ENCODE measurements around the gene GTSE1. TPM values are rescaled to one million over a fixed set of nuclear protein-coding genes. Genes with fewer than 3 reads are reported as not detected.
"Not testable (repeated sequence)": the region's sequence is repeated elsewhere in the genome, so short reads cannot be mapped to it uniquely, and the experiment has no call there.

Gene GTSE1
- total RNA-seq, 1 donor from 2014 or later, result 29.7 TPM

DNA sequence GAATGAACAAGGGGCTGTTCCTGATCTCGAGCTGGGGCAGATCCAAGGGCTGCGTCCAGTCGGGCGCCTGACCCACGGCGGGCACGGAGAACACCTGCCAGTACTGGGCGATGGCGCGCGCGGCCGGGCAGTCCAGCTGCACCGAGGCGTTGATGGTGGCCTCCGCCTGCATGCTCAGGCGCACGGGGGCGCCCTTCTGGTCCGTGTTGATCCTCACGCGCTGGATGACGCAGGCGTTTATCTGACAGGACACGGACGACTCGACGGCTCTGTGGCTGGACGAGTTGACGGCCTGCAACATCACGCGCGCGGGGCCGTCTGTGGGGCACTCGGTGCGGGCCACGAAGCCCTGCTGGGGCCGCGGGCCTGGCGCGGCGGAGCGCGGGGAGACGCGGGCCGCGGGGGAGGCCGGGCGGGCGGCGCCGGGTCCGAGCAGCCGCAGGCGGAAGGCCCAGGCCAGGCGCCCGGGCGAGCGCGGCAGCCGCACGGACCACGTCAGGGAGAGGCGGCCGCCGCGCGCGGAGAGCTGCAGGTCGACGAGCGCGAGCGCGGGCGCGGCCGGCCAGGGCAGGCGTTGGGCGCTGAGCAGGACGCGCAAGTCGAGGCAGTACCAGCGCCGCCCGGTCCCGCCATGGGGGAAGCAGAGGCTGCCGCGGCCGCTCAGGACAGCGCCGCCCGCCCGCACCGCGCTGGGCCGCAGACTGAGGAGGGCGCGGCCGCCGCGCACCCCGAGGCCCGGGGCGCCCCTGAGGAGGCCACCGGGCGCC lies 34.0 kb upstream of the GTSE1 start:
- Mint-ChIP-seq H3K4me3 (no peak overlapping the region), H3K27ac (no peak overlapping the region), H3K36me3 (peaks cover 13% of the 10 kb centered on the region), H3K27me3 (ENCODE audit: insufficient read depth, low read depth) (peaks cover 43% of the 10 kb centered on the region), H3K4me1 (peaks cover 7% of the 10 kb centered on the region), H3K9me3 (peaks cover 75% of the 10 kb centered on the region)
- Histone ChIP-seq H3K27me3 (peaks cover 99% of the 10 kb centered on the region), H3K4me3 (no peak overlapping the region), H3K36me3 (no peaks in the 10 kb centered on the region), H3K9ac (no peak overlapping the region), H3K27ac (no peak overlapping the region), H3F3A (ENCODE audit: low read depth) (no peaks in the 10 kb centered on the region), H3K4me1 (no peaks in the 10 kb centered on the region), H3K4me2 (peak overlapping the region; percentile 47), H3K79me2 (ENCODE audit: low read depth) (no peaks in the 10 kb centered on the region), H3K9me3 (ENCODE audit: low read depth) (no peaks in the 10 kb centered on the region), H2AFZ (replicated peaks) (no peak overlapping the region), H4K20me1 (ENCODE audit: low read depth) (no peaks in the 10 kb centered on the region)
- peak; percentile 74 for DNase-seq (ENCODE audit: low spot score)
- TF ChIP-seq EZH2 (IDR thresholded peaks at IDR 0.05) (no peak), EZH2phosphoT487 (IDR thresholded peaks at IDR 0.05) (peak; percentile 31)
- TF ChIP-seq, protein P1, sequence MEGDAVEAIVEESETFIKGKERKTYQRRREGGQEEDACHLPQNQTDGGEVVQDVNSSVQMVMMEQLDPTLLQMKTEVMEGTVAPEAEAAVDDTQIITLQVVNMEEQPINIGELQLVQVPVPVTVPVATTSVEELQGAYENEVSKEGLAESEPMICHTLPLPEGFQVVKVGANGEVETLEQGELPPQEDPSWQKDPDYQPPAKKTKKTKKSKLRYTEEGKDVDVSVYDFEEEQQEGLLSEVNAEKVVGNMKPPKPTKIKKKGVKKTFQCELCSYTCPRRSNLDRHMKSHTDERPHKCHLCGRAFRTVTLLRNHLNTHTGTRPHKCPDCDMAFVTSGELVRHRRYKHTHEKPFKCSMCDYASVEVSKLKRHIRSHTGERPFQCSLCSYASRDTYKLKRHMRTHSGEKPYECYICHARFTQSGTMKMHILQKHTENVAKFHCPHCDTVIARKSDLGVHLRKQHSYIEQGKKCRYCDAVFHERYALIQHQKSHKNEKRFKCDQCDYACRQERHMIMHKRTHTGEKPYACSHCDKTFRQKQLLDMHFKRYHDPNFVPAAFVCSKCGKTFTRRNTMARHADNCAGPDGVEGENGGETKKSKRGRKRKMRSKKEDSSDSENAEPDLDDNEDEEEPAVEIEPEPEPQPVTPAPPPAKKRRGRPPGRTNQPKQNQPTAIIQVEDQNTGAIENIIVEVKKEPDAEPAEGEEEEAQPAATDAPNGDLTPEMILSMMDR (IDR thresholded peaks at IDR 0.05), result peak; percentile 53

DNA sequence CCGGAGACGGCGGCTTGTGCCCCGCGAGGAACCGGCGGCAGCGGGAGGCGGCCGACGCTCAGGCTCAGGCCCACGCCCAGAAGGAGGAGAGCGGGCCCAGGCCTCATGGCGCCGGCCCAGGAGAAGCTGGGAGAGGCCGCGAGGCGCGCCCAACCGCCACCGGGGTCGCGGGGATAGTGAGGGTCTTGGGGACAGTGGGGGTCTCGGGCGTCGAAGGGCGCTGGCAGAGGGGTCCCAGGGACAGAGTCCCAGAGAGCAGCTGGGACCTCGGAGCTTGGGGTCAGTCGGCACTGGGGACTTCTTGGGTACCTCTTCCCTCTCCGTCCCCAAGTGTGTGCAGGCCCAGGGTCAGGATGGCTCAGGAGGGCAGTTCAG lies 33.5 kb upstream of the GTSE1 start, which contains the start of gene PKDREJ:
PKDREJ (minus strand) TSS at position 128 of the 375 bp plus-strand sequence; CDS start at position 107, 21 bp downstream.
- Mint-ChIP-seq H3K36me3 (peaks cover 13% of the 10 kb centered on the region), H3K27ac (no peak within 1 kb of the TSS), H3K4me1 (peaks cover 9% of the 10 kb centered on the region), H3K4me3 (no peak within 1 kb of the TSS), H3K27me3 (ENCODE audit: insufficient read depth, low read depth) (peaks cover 43% of the 10 kb centered on the region), H3K9me3 (peaks cover 70% of the 10 kb centered on the region)
- H3K4me2 ChIP-seq, result peak within 1 kb of the TSS; percentile 47
- no peaks in the 10 kb centered on the region for H3K9me3 ChIP-seq (ENCODE audit: low read depth)
- H3K9ac ChIP-seq, result no peak within 1 kb of the TSS
- H4K20me1 ChIP-seq (ENCODE audit: low read depth), result no peaks in the 10 kb centered on the region
- H3K36me3 ChIP-seq, result no peaks in the 10 kb centered on the region
- H3K79me2 ChIP-seq (ENCODE audit: low read depth), result no peaks in the 10 kb centered on the region
- DNase-seq (ENCODE audit: low spot score), result no peak
- peak; percentile 11 for TF ChIP-seq EZH2phosphoT487 (IDR thresholded peaks at IDR 0.05)
- TF ChIP-seq EZH2 (IDR thresholded peaks at IDR 0.05), result peak; percentile 62
- TF ChIP-seq, protein P1 (IDR thresholded peaks at IDR 0.05), result no peak
- no peaks in the 10 kb centered on the region for H3K4me1 ChIP-seq
- H3K27me3 ChIP-seq, result peaks cover 94% of the 10 kb centered on the region
- no peak within 1 kb of the TSS for H3K27ac ChIP-seq
- no peaks in the 10 kb centered on the region for H3F3A ChIP-seq (ENCODE audit: low read depth)
- H3K4me3 ChIP-seq, result no peak within 1 kb of the TSS
- no peak within 1 kb of the TSS for H2AFZ ChIP-seq (replicated peaks)

DNA sequence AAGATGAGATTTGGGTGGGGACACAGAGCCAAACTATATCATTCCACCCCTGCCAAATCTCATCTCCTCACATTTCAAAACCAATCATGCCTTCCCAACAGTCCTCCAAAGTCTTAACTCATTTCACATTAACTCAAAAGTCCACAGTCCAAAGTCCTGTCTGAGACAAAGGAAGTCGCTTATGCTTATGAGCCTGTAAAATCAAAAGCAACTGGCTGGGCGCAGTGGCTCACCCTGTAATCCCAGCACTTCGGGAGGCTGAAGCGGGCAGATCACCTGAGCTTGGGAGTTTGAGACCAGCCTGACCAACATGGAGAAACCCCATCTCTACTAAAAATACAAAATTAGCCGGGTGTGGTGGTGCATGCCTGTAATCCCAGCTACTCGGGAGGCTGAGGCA lies 32.1 kb upstream of the GTSE1 start:
- not testable (repeated sequence) for H3K79me2 ChIP-seq (ENCODE audit: low read depth); H3K27ac Mint-ChIP-seq; DNase-seq (ENCODE audit: low spot score); H3K4me2 ChIP-seq; H3K4me1 ChIP-seq; H3K4me3 Mint-ChIP-seq; H4K20me1 ChIP-seq (ENCODE audit: low read depth); H3K36me3 ChIP-seq; H3F3A ChIP-seq (ENCODE audit: low read depth); H3K27ac ChIP-seq; H3K4me3 ChIP-seq; H3K9ac ChIP-seq; H2AFZ ChIP-seq (replicated peaks); H3K9me3 ChIP-seq (ENCODE audit: low read depth)
- Mint-ChIP-seq H3K4me1 (peaks cover 14% of the 10 kb centered on the region), H3K9me3 (peaks cover 56% of the 10 kb centered on the region), H3K27me3 (ENCODE audit: insufficient read depth, low read depth) (peaks cover 43% of the 10 kb centered on the region), H3K36me3 (peaks cover 13% of the 10 kb centered on the region)
- H3K27me3 ChIP-seq, result peaks cover 81% of the 10 kb centered on the region

DNA sequence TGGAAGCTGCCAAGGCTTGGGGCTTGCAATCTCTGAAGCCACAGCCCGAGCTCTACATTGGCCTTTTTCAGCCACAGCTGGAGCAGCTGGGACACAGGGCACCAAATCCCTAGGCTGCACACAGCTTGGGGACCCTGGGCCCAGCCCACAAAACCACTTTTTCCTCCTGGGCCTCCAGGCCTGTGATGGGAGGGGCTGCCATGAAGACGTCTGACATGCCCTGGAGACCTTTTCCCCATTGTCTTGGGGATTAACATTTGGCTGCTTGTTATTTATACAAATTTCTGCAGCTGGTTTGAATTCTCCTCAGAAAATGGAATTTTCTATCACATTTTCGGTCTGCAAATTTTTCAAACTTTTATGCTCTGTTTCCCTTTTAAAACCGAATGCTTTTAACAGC lies 31.0 kb upstream of the GTSE1 start:
- not testable (repeated sequence) for H3K9ac ChIP-seq; H2AFZ ChIP-seq (replicated peaks); H3K4me2 ChIP-seq; H3F3A ChIP-seq (ENCODE audit: low read depth); H3K36me3 ChIP-seq; H3K27ac Mint-ChIP-seq; H3K4me3 Mint-ChIP-seq; H4K20me1 ChIP-seq (ENCODE audit: low read depth); H3K79me2 ChIP-seq (ENCODE audit: low read depth); H3K9me3 ChIP-seq (ENCODE audit: low read depth); H3K4me3 ChIP-seq; DNase-seq (ENCODE audit: low spot score); H3K27ac ChIP-seq; H3K4me1 ChIP-seq
- Mint-ChIP-seq H3K4me1 (peaks cover 17% of the 10 kb centered on the region), H3K27me3 (ENCODE audit: insufficient read depth, low read depth) (peaks cover 38% of the 10 kb centered on the region), H3K9me3 (peaks cover 47% of the 10 kb centered on the region), H3K36me3 (peaks cover 13% of the 10 kb centered on the region)
- H3K27me3 ChIP-seq, result peaks cover 69% of the 10 kb centered on the region
